ENCODE measurements around the gene PTPRR.
A peak's percentile ranks its signal among the peaks of the same experiment; 100 is the strongest.
"Not testable (repeated sequence)": the region's sequence is repeated elsewhere in the genome, so short reads cannot be mapped to it uniquely, and the experiment has no call there.

PTPRR gene

DNA sequence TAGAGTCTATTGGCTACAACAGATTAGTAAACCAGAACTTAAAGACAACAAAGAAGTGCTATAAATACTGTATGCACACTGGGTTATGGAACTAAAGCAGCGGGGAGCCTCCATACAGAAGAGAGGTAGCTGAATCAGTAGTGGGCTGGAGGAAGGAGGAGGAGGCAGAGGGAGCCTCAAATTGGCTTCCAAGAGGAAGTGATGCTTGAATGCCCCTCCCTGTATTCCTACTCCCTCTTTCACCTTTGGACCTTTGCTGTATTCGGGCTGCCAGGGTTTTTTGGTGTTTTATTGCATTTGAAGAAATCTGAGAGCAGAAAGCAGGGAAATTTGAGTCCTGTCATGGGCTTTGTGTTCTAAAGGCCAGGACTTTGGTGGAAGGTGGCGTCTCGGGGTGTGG lies 179.3 kb downstream of the PTPRR start:
- peaks cover 1% of the 10 kb centered on the region for H3K79me2 ChIP-seq (ENCODE audit: control insufficient read depth, insufficient read depth, low read length, poor library complexity)
- H3K4ac ChIP-seq (ENCODE audit: low read depth, low read length) = no peak overlapping the region
- no peak overlapping the region for H4K12ac ChIP-seq (ENCODE audit: low read depth, low read length)
- no peak overlapping the region for H3K27ac ChIP-seq (ENCODE audit: low read depth, low read length)
- H3K36me3 ChIP-seq (ENCODE audit: control insufficient read depth in 1 of 2, insufficient read depth in 2 of 2, low read length in 2 of 2) = peaks cover 0 to 2% of the 10 kb centered on the region in 2 experiments
- no peak overlapping the region for H4K8ac ChIP-seq (ENCODE audit: low read depth, low read length)
- H2BK5ac ChIP-seq (ENCODE audit: low read depth, low read length, poor library complexity) = peak overlapping the region; percentile 27
- no peak overlapping the region for H3K4me3 ChIP-seq (ENCODE audit: low read depth, low read length)
- no CpG with 5 or more reads among the region's 4 CpGs for WGBS (ENCODE audit: extremely low coverage, insufficient coverage, insufficient read length)
- H3K9me3 ChIP-seq (ENCODE audit: insufficient read depth, low read depth, low read length) = peaks cover 2% of the 10 kb centered on the region
- H3K4me2 ChIP-seq (ENCODE audit: low read length) = no peak overlapping the region
- H3K18ac ChIP-seq (ENCODE audit: low read length) = no peak overlapping the region
- H4K91ac ChIP-seq (ENCODE audit: low read depth, low read length) = peak overlapping the region; percentile 60
- H3K14ac ChIP-seq (ENCODE audit: low read length) = no peak overlapping the region
- no peak overlapping the region for H2AFZ ChIP-seq (ENCODE audit: insufficient read depth, low read length, poor library complexity)
- H2BK120ac ChIP-seq (ENCODE audit: insufficient read depth, low read length, poor library complexity) = peak overlapping the region; percentile 38
- no peaks in the 10 kb centered on the region for H3K27me3 ChIP-seq (ENCODE audit: insufficient read depth, low read length)
- H2BK12ac ChIP-seq (ENCODE audit: low read length) = peak overlapping the region; percentile 65
- no peak overlapping the region for H3K9ac ChIP-seq (ENCODE audit: low read length)
- peak overlapping the region; percentile 85 for H2AK5ac ChIP-seq (ENCODE audit: low read length)
- no peak for DNase-seq
- peaks cover 23% of the 10 kb centered on the region for H3K79me1 ChIP-seq (ENCODE audit: low read length)
- no peak overlapping the region for H3K23ac ChIP-seq (ENCODE audit: low read length)
- peaks cover 0 to 8% of the 10 kb centered on the region in 2 experiments for H3K4me1 ChIP-seq (ENCODE audit: control insufficient read depth in 1 of 2, insufficient read depth in 2 of 2, low read length in 2 of 2)

DNA sequence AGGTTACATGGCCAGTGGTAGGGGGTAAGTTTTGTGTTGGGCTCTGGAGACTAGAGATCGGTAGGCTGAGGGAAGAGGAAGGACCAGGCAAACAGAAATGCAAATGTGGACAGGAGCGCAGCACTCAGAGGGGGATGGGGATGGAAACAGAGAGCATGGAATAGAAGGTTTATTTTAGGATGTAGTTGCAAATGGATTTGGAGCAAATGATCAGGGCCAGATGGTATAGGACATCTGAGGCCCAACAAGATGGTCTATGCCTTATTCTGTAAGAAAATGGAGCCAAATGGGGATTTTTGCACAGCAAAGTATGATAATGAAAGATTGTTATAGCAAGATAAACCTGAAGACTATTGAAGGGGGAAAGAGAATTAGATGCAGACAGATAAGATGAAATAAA lies 180.8 kb downstream of the PTPRR start:
- Histone ChIP-seq H3K79me1 (ENCODE audit: low read length) (peaks cover 15% of the 10 kb centered on the region), H3K4me1 (ENCODE audit: control insufficient read depth in 1 of 2, insufficient read depth in 2 of 2, low read length in 2 of 2) (peaks cover 0 to 4% of the 10 kb centered on the region in 2 experiments), H3K36me3 (ENCODE audit: control insufficient read depth in 1 of 2, insufficient read depth in 2 of 2, low read length in 2 of 2) (peaks cover 0 to 4% of the 10 kb centered on the region in 2 experiments), H3K4me3 (ENCODE audit: low read depth, low read length) (no peak overlapping the region), H2BK5ac (ENCODE audit: low read depth, low read length, poor library complexity) (no peak overlapping the region), H2AK5ac (ENCODE audit: low read length) (peak overlapping the region; percentile 4), H3K9me3 (ENCODE audit: insufficient read depth, low read depth, low read length) (peaks cover 5% of the 10 kb centered on the region), H3K9ac (ENCODE audit: low read length) (no peak overlapping the region), H2BK12ac (ENCODE audit: low read length) (no peak overlapping the region), H3K4me2 (ENCODE audit: low read length) (no peak overlapping the region), H2AFZ (ENCODE audit: insufficient read depth, low read length, poor library complexity) (no peak overlapping the region), H3K27me3 (ENCODE audit: insufficient read depth, low read length) (no peaks in the 10 kb centered on the region), H4K8ac (ENCODE audit: low read depth, low read length) (no peak overlapping the region), H3K23ac (ENCODE audit: low read length) (no peak overlapping the region), H3K27ac (ENCODE audit: low read depth, low read length) (no peak overlapping the region), H3K14ac (ENCODE audit: low read length) (no peak overlapping the region), H3K79me2 (ENCODE audit: control insufficient read depth, insufficient read depth, low read length, poor library complexity) (no peaks in the 10 kb centered on the region), H3K18ac (ENCODE audit: low read length) (no peak overlapping the region), H4K91ac (ENCODE audit: low read depth, low read length) (no peak overlapping the region), H2BK120ac (ENCODE audit: insufficient read depth, low read length, poor library complexity) (peak overlapping the region; percentile 58), H4K12ac (ENCODE audit: low read depth, low read length) (no peak overlapping the region), H3K4ac (ENCODE audit: low read depth, low read length) (no peak overlapping the region)
- no peak for DNase-seq
- WGBS (ENCODE audit: extremely low coverage, insufficient coverage, insufficient read length) = no CpG with 5 or more reads among the region's 2 CpGs

DNA sequence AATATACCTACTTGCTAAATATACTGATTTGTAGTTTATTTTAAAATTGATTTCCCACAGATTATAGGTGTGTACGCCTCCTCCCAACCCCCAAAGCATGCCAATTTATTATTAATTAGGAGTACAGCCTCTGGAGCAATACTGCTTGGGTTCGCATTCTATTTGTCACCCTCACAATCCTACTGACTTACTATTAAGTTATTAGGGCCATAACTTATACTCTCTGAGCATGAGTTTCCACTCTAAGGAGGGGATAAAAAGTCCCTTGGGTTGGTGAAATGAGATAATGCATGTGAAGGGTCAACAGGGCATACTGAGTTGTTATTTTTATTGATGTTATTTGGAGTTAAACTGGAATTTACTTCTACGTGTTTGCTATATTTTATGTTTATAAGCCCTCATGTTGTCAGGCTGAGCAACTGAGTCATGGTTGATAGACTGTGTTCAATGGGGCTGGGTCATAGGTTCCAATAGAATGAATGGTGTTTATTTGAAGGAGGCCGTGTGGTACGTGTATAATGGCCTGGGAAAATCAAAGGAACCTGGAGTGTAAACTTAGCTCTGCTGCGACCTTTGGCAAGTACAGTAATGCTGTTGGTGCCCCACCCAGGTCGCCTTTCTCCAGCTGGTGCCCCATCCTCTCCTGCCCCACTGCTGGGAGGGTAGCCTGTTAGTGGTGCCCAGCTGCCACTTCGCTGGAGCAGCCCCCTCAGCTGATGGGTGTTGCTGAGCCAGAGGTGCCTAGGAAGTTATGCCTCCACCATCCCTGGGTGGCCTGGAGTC lies 184.0 kb downstream of the PTPRR start:
- Histone ChIP-seq H4K12ac (ENCODE audit: low read depth, low read length) (peak overlapping the region; percentile 77), H2BK5ac (ENCODE audit: low read depth, low read length, poor library complexity) (no peak overlapping the region), H3K4ac (ENCODE audit: low read depth, low read length) (no peak overlapping the region), H2AK5ac (ENCODE audit: low read length) (peak overlapping the region; percentile 70), H3K9ac (ENCODE audit: low read length) (no peak overlapping the region), H4K8ac (ENCODE audit: low read depth, low read length) (no peak overlapping the region), H3K4me2 (ENCODE audit: low read length) (no peak overlapping the region), H4K91ac (ENCODE audit: low read depth, low read length) (peak overlapping the region; percentile 33), H2BK12ac (ENCODE audit: low read length) (peak overlapping the region; percentile 90), H3K9me3 (ENCODE audit: insufficient read depth, low read depth, low read length) (peaks cover 5% of the 10 kb centered on the region), H3K79me2 (ENCODE audit: control insufficient read depth, insufficient read depth, low read length, poor library complexity) (no peaks in the 10 kb centered on the region), H3K23ac (ENCODE audit: low read length) (no peak overlapping the region), H3K4me1 (ENCODE audit: control insufficient read depth in 1 of 2, insufficient read depth in 2 of 2, low read length in 2 of 2) (no peaks in the 10 kb centered on the region), H3K27me3 (ENCODE audit: insufficient read depth, low read length) (no peaks in the 10 kb centered on the region), H3K4me3 (ENCODE audit: low read depth, low read length) (no peak overlapping the region), H3K18ac (ENCODE audit: low read length) (no peak overlapping the region), H3K79me1 (ENCODE audit: low read length) (peaks cover 8% of the 10 kb centered on the region), H3K36me3 (ENCODE audit: control insufficient read depth in 1 of 2, insufficient read depth in 2 of 2, low read length in 2 of 2) (peaks cover 0 to 4% of the 10 kb centered on the region in 2 experiments), H3K27ac (ENCODE audit: low read depth, low read length) (no peak overlapping the region), H2AFZ (ENCODE audit: insufficient read depth, low read length, poor library complexity) (no peak overlapping the region), H3K14ac (ENCODE audit: low read length) (peak overlapping the region; percentile 44), H2BK120ac (ENCODE audit: insufficient read depth, low read length, poor library complexity) (peak overlapping the region; percentile 11)
- no CpG with 5 or more reads among the region's 8 CpGs for WGBS (ENCODE audit: extremely low coverage, insufficient coverage, insufficient read length)
- DNase-seq = no peak

DNA sequence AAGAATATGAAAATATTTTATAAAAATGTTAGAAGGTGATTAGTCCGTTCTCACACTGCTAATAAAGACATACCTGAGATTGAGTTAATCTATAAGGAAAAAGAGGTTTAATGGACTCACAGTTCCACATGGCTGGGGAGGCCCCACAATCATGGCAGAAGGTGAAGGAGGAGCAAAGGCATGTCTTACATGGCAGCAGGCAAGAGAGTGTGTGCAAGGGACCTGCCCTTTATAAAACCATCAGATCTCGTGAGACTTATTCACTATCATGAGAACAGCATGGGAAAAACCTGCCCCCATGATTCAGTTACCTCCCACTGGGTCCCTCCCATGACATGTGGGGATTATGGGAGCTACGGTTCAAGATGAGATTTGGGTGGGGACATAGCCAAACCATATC lies 185.3 kb downstream of the PTPRR start:
- not testable (repeated sequence) for H3K9ac ChIP-seq (ENCODE audit: low read length); H3K4me1 ChIP-seq (ENCODE audit: control insufficient read depth in 1 of 2, insufficient read depth in 2 of 2, low read length in 2 of 2); H3K27me3 ChIP-seq (ENCODE audit: insufficient read depth, low read length)

More for the DNA sequence above, 185.3 kb downstream of the PTPRR start:
- not testable (repeated sequence) for H3K27ac ChIP-seq (ENCODE audit: low read depth, low read length); H4K8ac ChIP-seq (ENCODE audit: low read depth, low read length); H3K9me3 ChIP-seq (ENCODE audit: insufficient read depth, low read depth, low read length); H3K79me2 ChIP-seq (ENCODE audit: control insufficient read depth, insufficient read depth, low read length, poor library complexity); H3K4ac ChIP-seq (ENCODE audit: low read depth, low read length); H3K14ac ChIP-seq (ENCODE audit: low read length); H3K4me3 ChIP-seq (ENCODE audit: low read depth, low read length); H3K79me1 ChIP-seq (ENCODE audit: low read length); DNase-seq; H3K4me2 ChIP-seq (ENCODE audit: low read length); H2BK12ac ChIP-seq (ENCODE audit: low read length); H3K18ac ChIP-seq (ENCODE audit: low read length); H3K36me3 ChIP-seq (ENCODE audit: control insufficient read depth in 1 of 2, insufficient read depth in 2 of 2, low read length in 2 of 2); H4K91ac ChIP-seq (ENCODE audit: low read depth, low read length); H2AK5ac ChIP-seq (ENCODE audit: low read length); H2AFZ ChIP-seq (ENCODE audit: insufficient read depth, low read length, poor library complexity); H4K12ac ChIP-seq (ENCODE audit: low read depth, low read length); H2BK120ac ChIP-seq (ENCODE audit: insufficient read depth, low read length, poor library complexity); H3K23ac ChIP-seq (ENCODE audit: low read length); H2BK5ac ChIP-seq (ENCODE audit: low read depth, low read length, poor library complexity)
- WGBS (ENCODE audit: extremely low coverage, insufficient coverage, insufficient read length) = no CpG with 5 or more reads among the region's 3 CpGs
